Subcutaneous adipose tissue (tissue), 4 donors: ENCODE measurements around the gene ARF6. TPM values are rescaled to one million over a fixed set of nuclear protein-coding genes. Genes with fewer than 3 reads are reported as not detected.

Source experiments
- CTCF ChIP-seq: fragments of 450-650 bp; IDR thresholded peaks from one replicate; pipeline ENCODE4 v1.5.1; 2016; ENCODE audit warnings: low read depth, mild to moderate bottlenecking, control low read depth, antibody characterized with exemption, moderate library complexity
- total RNA-seq, 4 donors: library from RNA; depleted of rRNA; stranded (reverse); fragments of >200 nt; gene quantifications; one replicate each; pipeline ENCODE4 v1.1.0, GENCODE V29; 2016

Gene ARF6
- total RNA-seq, 4 donors from 2014 or later, result 35.2 to 59.3 (median 44.5) TPM

DNA sequence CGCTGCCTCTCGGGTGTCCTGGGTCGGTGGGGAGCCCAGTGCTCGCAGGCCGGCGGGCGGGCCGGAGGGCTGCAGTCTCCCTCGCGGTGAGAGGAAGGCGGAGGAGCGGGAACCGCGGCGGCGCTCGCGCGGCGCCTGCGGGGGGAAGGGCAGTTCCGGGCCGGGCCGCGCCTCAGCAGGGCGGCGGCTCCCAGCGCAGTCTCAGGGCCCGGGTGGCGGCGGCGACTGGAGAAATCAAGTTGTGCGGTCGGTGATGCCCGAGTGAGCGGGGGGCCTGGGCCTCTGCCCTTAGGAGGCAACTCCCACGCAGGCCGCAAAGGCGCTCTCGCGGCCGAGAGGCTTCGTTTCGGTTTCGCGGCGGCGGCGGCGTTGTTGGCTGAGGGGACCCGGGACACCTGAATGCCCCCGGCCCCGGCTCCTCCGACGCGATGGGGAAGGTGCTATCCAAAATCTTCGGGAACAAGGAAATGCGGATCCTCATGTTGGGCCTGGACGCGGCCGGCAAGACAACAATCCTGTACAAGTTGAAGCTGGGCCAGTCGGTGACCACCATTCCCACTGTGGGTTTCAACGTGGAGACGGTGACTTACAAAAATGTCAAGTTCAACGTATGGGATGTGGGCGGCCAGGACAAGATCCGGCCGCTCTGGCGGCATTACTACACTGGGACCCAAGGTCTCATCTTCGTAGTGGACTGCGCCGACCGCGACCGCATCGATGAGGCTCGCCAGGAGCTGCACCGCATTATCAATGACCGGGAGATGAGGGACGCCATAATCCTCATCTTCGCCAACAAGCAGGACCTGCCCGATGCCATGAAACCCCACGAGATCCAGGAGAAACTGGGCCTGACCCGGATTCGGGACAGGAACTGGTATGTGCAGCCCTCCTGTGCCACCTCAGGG, 679 bp downstream of the ARF6 start:
- no peak for TF ChIP-seq CTCF

DNA sequence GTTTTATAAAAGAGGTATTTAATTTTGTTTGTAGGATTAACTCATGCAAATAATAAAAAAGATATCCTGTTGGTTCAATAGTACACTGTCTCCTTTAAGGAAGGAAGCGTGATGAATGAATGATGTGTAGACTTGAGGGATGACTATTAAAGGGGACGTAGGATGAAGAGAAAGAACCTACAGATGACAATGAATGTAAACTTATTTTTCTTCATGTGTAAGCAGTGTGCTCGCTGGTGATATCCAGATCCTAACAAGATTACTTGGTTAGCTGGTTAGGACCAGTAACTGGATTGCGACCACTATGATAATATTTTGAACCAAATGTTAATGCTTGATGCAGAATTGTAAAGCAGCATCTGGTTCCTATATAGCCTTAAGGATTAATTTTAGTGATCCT, 2.6 kb downstream of the ARF6 start:
- TF ChIP-seq CTCF, result no peak

DNA sequence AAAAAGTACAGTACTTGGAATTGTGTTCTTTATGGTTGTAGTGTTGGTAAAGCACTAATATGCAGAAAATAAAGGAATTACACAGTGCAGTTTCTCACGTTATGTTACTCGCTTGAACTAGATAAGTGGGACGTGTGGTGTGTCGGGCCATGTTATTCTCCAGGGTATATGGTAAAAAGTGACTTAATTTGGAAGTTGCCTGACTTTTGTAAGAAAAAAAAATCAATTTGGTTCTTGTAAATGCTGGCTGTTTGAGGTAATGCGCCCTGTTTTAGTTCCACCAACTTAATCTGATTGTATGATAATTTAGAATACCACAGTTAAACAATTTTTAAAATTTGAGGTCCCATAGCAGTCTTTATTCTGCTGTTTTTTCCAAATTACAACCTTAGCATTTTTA, 4.1 kb downstream of the ARF6 start:
- TF ChIP-seq CTCF, result no peak

DNA sequence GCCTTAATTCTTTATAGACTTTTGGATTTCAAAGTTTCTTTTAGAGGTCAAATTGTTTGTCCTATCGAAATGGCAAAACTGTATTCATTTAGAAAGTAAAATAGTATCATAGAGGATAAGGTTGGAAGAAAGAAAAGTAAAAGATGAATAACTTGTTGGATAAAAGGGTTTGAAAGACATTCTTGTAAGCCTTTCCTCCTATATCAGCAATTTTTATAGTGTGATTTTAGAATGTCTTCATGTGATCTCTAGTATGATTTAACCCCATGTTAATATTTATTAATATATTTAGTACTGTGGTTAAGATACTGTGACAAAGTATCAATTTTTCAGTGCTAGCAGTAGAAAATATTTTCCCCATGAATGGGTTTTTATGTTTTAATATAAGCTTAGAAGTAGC, 4.5 kb downstream of the ARF6 start:
- no peak for TF ChIP-seq CTCF

DNA sequence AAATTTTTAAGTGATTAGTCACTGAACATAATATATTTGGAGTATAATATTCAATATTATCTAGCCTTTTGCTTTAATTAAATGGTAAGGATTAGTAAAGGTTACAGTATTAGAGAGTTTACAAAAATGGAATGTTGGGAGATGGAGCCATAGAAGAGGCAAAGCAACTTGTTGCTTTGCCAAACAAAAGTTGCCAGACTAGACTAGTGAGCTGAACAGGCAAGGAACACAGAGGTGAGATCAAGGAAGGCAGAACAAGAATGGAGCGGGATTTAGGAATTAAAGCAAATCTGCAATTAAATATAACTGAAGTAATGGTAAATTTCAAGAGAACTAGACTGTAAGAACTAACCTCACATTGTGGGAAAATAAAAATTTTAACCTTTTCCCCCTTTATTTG, 5.1 kb downstream of the ARF6 start:
- no peak for TF ChIP-seq CTCF

GRCh38 chr14:49898485-49898884, 5.6 kb downstream of the ARF6 start:
- TF ChIP-seq CTCF, result no peak

GRCh38 chr14:49900973-49901372, 8.1 kb downstream of the ARF6 start:
- TF ChIP-seq CTCF, result no peak
